GM12878 (cell line): Measurements from ENCODE around the gene RAB44. TPM values are rescaled to one million over a fixed set of nuclear protein-coding genes. Genes with fewer than 3 reads are reported as not detected.

Experiments
- ATF7 ChIP-seq: fragments of 450-650 bp; IDR thresholded peaks from 2 replicates; pipeline ENCODE4 v1.6.1; 2016; ENCODE audit warnings: low read depth, mild to moderate bottlenecking
- BHLHE40 ChIP-seq, 2 experiments: fragments of 450-650 bp in 1 of 2; IDR thresholded peaks; 2 replicates each; pipeline ENCODE4 v1.6.1; 2011 to 2017; ENCODE audit warnings: low read depth in 2 of 2, borderline replicate concordance in 1 of 2, improper control_type of control experiment in 1 of 2, low read length in 1 of 2, mild to moderate bottlenecking in 1 of 2
- BRCA1 ChIP-seq: IDR thresholded peaks from 2 replicates; pipeline ENCODE4 v1.6.1; 2011; ENCODE audit warnings: low read depth, low read length, improper control_type of control experiment
- ESRRA ChIP-seq: IDR thresholded peaks from 2 replicates; pipeline ENCODE4 v1.6.1; 2012; ENCODE audit warnings: mild to moderate bottlenecking, low read length, improper control_type of control experiment
- HCFC1 ChIP-seq: fragments of 150-350 bp; IDR thresholded peaks from 2 replicates; pipeline ENCODE4 v1.6.1; 2014; ENCODE audit warnings: low read length
- HDGF ChIP-seq: fragments of 450-650 bp; IDR thresholded peaks from 2 replicates; pipeline ENCODE4 v1.6.1; 2016; ENCODE audit warnings: antibody characterized with exemption
- RUNX3 ChIP-seq: IDR thresholded peaks from 2 replicates; pipeline ENCODE4 v1.6.1; 2012; ENCODE audit warnings: low read length, inconsistent platforms
- ZBTB40 ChIP-seq: fragments of 450-650 bp; IDR thresholded peaks from 2 replicates; pipeline ENCODE4 v1.6.1; 2016; ENCODE audit warnings: mild to moderate bottlenecking, moderate library complexity, borderline replicate concordance
- ZNF207 ChIP-seq: fragments of 450-650 bp; IDR thresholded peaks from 2 replicates; pipeline ENCODE4 v1.6.1; 2014; ENCODE audit warnings: antibody characterized with exemption, mild to moderate bottlenecking, borderline replicate concordance
- polyA plus RNA-seq, 11 experiments: library from polyadenylated mRNA; depleted of rRNA in 4 of 11; unstranded in 6 of 11; stranded (reverse) in 5 of 11; fragments of >200 nt; fragmentation: Nextera tagmentation in 4 of 11; fragmentation: Illumina TruSeq in 1 of 11; extraction: Ambion mirVana in 4 of 11; extraction: Trizol in 1 of 11; gene quantifications; 1 replicate in 1 of 11; 2 replicates in 10 of 11; pipeline versions ENCODE4 v1.2.1 to v1.2.3, GENCODE V29; 2011 to 2016; ENCODE audit warnings: inconsistent platforms in 2 of 11, missing spikeins in 2 of 11, low read depth in 1 of 11
- total RNA-seq, 4 experiments: library from RNA; depleted of rRNA in 3 of 4; stranded (reverse); fragments of >200 nt in 3 of 4; fragmentation: Illumina TruSeq in 1 of 4; extraction: Trizol in 1 of 4; gene quantifications; 2 replicates each; pipeline versions ENCODE4 v1.2.1 to v1.2.3, GENCODE V29; 2013 to 2021
- TF ChIP-seq, protein P1 (sequence below): fragments of 450-650 bp; IDR thresholded peaks from 2 replicates; pipeline ENCODE4 v1.6.1; 2018; ENCODE audit warnings: borderline replicate concordance, mild to moderate bottlenecking; ENCODE audit not compliant: partially characterized antibody
- TF ChIP-seq, protein P2 (sequence below): fragments of 450-650 bp; IDR thresholded peaks from 2 replicates; pipeline ENCODE4 v1.6.1; 2017; ENCODE audit warnings: mild to moderate bottlenecking
- TF ChIP-seq, protein P3 (sequence below): fragments of 450-650 bp; IDR thresholded peaks from 2 replicates; pipeline ENCODE4 v1.6.1; 2018; ENCODE audit warnings: mild to moderate bottlenecking, low read depth, moderate library complexity; ENCODE audit not compliant: partially characterized antibody
- TF ChIP-seq, protein P4 (sequence below): fragments of 450-650 bp; IDR thresholded peaks from 2 replicates; pipeline ENCODE4 v1.6.1; 2017; ENCODE audit warnings: mild to moderate bottlenecking, low read depth, inconsistent platforms; ENCODE audit not compliant: poor library complexity, severe bottlenecking

The RAB44 gene
- total and polyA plus RNA-seq, 10 of the 15 experiments (the other 5 are each of a cell fraction or from before 2014, with no cell fraction given): 0.01 to 0.08 (median 0.05) TPM; not detected in 2

DNA sequence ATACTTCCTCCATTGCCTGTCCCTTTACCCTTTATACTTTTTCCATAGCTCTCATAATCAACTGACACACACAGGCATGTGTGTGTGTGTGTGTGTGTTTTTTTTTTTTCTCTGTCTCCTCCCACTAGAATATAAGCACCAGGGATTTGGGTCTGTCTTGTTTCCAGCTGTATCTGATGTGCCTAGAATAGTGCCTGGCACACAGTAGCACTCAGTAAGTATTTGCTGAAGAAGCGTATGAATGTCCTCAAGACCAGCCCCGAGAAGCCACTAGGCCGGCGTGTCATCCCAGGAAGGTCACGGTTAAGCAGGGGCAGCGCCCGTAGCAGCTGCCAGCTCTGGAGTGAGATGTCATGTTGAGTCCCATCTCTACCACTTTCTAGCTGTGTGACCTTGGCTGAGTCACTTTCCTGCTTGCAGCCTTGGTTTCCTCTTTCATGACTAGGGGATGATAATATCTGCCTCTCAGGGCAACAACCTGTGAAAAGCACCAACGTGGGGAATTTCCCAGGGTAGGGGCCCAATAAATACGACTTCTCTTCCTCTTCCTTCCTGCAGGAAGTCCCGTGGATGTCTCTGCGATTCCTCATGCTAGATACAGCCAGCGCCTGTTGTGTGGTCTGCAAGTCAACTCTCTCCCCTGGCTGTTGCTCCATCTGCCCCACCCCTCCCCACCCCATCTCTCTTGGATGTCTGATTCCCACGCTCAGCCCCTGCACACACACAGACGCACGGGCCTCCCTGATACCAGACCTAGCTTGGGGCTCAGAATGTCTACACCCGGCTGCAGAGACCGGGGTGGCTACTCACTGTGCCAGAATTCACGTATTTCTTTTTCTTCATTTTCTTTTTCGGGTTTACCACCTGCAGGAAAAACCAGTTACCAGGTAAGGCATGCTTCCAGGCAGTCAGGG is 58.1 kb downstream of the RAB44 start (continued):
- TF ChIP-seq, protein P1, sequence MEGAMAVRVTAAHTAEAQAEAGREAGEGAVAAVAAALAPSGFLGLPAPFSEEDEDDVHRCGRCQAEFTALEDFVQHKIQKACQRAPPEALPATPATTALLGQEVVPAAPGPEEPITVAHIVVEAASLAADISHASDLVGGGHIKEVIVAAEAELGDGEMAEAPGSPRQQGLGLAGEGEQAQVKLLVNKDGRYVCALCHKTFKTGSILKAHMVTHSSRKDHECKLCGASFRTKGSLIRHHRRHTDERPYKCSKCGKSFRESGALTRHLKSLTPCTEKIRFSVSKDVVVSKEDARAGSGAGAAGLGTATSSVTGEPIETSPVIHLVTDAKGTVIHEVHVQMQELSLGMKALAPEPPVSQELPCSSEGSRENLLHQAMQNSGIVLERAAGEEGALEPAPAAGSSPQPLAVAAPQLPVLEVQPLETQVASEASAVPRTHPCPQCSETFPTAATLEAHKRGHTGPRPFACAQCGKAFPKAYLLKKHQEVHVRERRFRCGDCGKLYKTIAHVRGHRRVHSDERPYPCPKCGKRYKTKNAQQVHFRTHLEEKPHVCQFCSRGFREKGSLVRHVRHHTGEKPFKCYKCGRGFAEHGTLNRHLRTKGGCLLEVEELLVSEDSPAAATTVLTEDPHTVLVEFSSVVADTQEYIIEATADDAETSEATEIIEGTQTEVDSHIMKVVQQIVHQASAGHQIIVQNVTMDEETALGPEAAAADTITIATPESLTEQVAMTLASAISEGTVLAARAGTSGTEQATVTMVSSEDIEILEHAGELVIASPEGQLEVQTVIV: no peak
- no peak for TF ChIP-seq ZBTB40
- peak; percentile 69; the same call in 1 of the 2 replicates for TF ChIP-seq HDGF
- peak; percentile 38 for TF ChIP-seq RUNX3
- TF ChIP-seq, protein P2, sequence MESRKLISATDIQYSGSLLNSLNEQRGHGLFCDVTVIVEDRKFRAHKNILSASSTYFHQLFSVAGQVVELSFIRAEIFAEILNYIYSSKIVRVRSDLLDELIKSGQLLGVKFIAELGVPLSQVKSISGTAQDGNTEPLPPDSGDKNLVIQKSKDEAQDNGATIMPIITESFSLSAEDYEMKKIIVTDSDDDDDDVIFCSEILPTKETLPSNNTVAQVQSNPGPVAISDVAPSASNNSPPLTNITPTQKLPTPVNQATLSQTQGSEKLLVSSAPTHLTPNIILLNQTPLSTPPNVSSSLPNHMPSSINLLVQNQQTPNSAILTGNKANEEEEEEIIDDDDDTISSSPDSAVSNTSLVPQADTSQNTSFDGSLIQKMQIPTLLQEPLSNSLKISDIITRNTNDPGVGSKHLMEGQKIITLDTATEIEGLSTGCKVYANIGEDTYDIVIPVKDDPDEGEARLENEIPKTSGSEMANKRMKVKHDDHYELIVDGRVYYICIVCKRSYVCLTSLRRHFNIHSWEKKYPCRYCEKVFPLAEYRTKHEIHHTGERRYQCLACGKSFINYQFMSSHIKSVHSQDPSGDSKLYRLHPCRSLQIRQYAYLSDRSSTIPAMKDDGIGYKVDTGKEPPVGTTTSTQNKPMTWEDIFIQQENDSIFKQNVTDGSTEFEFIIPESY: no peak
- TF ChIP-seq HCFC1: no peak
- TF ChIP-seq, protein P3, sequence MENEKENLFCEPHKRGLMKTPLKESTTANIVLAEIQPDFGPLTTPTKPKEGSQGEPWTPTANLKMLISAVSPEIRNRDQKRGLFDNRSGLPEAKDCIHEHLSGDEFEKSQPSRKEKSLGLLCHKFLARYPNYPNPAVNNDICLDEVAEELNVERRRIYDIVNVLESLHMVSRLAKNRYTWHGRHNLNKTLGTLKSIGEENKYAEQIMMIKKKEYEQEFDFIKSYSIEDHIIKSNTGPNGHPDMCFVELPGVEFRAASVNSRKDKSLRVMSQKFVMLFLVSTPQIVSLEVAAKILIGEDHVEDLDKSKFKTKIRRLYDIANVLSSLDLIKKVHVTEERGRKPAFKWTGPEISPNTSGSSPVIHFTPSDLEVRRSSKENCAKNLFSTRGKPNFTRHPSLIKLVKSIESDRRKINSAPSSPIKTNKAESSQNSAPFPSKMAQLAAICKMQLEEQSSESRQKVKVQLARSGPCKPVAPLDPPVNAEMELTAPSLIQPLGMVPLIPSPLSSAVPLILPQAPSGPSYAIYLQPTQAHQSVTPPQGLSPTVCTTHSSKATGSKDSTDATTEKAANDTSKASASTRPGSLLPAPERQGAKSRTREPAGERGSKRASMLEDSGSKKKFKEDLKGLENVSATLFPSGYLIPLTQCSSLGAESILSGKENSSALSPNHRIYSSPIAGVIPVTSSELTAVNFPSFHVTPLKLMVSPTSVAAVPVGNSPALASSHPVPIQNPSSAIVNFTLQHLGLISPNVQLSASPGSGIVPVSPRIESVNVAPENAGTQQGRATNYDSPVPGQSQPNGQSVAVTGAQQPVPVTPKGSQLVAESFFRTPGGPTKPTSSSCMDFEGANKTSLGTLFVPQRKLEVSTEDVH: no peak
- no peak for TF ChIP-seq BRCA1
- TF ChIP-seq, protein P4, sequence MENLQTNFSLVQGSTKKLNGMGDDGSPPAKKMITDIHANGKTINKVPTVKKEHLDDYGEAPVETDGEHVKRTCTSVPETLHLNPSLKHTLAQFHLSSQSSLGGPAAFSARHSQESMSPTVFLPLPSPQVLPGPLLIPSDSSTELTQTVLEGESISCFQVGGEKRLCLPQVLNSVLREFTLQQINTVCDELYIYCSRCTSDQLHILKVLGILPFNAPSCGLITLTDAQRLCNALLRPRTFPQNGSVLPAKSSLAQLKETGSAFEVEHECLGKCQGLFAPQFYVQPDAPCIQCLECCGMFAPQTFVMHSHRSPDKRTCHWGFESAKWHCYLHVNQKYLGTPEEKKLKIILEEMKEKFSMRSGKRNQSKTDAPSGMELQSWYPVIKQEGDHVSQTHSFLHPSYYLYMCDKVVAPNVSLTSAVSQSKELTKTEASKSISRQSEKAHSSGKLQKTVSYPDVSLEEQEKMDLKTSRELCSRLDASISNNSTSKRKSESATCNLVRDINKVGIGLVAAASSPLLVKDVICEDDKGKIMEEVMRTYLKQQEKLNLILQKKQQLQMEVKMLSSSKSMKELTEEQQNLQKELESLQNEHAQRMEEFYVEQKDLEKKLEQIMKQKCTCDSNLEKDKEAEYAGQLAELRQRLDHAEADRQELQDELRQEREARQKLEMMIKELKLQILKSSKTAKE: no peak
- peak; percentile 54; the same call in 1 of the 2 replicates for TF ChIP-seq ATF7
- TF ChIP-seq ZNF207: no peak
- peak; percentile 85 for TF ChIP-seq ESRRA
- peak; percentile 21 to 40; a peak in 1 of 4 replicates for TF ChIP-seq BHLHE40 (IDR thresholded peaks at IDR 0.05; ENCODE audit: borderline replicate concordance in 1 of 2, low read depth in 2 of 2, low read length in 1 of 2)
